Stomach smooth muscle (tissue), 2 donors: ENCODE data around the gene PPP1R13B.

Experiments
- H3K27ac ChIP-seq: one replicate; pipeline ENCODE4 v1.7.0; 2013; ENCODE audit warnings: mild to moderate bottlenecking, low read length, inconsistent platforms
- H3K27me3 ChIP-seq, 2 donors: one replicate each; pipeline ENCODE4 v1.7.0; 2013; ENCODE audit warnings: low read length in 2 of 2; ENCODE audit not compliant: insufficient read depth in 2 of 2, control insufficient read depth in 1 of 2
- H3K36me3 ChIP-seq, 2 donors: one replicate each; pipeline ENCODE4 v1.7.0; 2013; ENCODE audit warnings: low read length in 2 of 2; ENCODE audit not compliant: control insufficient read depth in 2 of 2, insufficient read depth in 2 of 2
- H3K4me1 ChIP-seq: one replicate; pipeline ENCODE4 v1.7.0; 2013; ENCODE audit warnings: low read length; ENCODE audit not compliant: control insufficient read depth, insufficient read depth
- H3K4me3 ChIP-seq, 2 donors: one replicate each; pipeline ENCODE4 v1.7.0; 2013; ENCODE audit warnings: low read length in 2 of 2
- H3K9ac ChIP-seq, 2 donors: one replicate each; pipeline ENCODE4 v1.7.0; 2013; ENCODE audit warnings: low read length in 2 of 2, mild to moderate bottlenecking in 1 of 2
- H3K9me3 ChIP-seq, 2 donors: one replicate each; pipeline ENCODE4 v1.7.0; 2013; ENCODE audit warnings: low read length in 2 of 2; ENCODE audit not compliant: control insufficient read depth in 2 of 2
- donor health status: healthy.
- donor health status: Pancreatic carcinoma.

Gene PPP1R13B

DNA sequence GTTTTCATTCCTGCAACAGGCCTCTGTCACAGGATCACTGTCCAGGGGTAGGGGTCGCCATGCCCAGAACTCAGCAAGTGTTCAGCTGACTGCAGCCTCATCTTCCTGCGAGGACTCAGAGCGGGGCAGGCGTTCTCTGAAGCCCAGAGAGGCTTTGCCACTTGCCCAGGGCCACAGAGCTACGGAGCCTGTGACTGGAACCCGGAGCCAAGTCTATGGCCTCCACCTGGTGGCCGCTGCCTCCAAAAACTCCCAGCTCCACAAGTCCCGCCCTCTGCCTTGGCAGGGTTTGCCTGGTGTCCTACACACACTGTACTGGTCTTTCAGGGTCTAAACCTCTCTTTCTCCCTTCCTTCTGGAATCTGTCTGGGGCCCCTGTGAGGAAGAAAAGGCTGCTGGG lies 8.7 kb upstream of the PPP1R13B start:
- Histone ChIP-seq H3K4me1 (no peaks in the 10 kb centered on the region), H3K27me3 (no peaks in the 10 kb centered on the region), H3K4me3 (no peak overlapping the region), H3K9ac (no peak overlapping the region), H3K9me3 (no peaks in the 10 kb centered on the region), H3K27ac (no peak overlapping the region), H3K36me3 (no peaks in the 10 kb centered on the region)

DNA sequence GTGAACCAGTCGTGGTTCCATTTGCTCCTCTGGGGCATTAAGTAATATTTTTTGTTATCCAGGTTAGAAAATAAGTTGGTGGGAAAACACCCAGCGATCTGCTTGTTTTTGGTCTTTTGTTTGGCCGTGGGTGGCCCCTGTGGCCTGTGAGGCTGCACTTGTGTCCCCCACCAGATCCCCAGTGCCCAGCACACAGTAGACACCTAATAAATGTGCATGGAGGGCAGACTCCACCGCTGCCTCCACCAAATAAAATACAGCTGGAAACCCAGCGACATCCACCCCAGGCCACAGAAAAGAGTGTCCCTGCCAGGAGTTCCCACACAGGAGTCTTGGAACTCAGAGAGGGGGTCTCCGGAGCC lies 8.3 kb upstream of the PPP1R13B start:
- no peak overlapping the region for H3K27ac ChIP-seq
- no peaks in the 10 kb centered on the region for H3K36me3 ChIP-seq
- H3K4me3 ChIP-seq: no peak overlapping the region
- no peaks in the 10 kb centered on the region for H3K27me3 ChIP-seq
- H3K9ac ChIP-seq: no peak overlapping the region
- H3K9me3 ChIP-seq: no peaks in the 10 kb centered on the region
- no peaks in the 10 kb centered on the region for H3K4me1 ChIP-seq

DNA sequence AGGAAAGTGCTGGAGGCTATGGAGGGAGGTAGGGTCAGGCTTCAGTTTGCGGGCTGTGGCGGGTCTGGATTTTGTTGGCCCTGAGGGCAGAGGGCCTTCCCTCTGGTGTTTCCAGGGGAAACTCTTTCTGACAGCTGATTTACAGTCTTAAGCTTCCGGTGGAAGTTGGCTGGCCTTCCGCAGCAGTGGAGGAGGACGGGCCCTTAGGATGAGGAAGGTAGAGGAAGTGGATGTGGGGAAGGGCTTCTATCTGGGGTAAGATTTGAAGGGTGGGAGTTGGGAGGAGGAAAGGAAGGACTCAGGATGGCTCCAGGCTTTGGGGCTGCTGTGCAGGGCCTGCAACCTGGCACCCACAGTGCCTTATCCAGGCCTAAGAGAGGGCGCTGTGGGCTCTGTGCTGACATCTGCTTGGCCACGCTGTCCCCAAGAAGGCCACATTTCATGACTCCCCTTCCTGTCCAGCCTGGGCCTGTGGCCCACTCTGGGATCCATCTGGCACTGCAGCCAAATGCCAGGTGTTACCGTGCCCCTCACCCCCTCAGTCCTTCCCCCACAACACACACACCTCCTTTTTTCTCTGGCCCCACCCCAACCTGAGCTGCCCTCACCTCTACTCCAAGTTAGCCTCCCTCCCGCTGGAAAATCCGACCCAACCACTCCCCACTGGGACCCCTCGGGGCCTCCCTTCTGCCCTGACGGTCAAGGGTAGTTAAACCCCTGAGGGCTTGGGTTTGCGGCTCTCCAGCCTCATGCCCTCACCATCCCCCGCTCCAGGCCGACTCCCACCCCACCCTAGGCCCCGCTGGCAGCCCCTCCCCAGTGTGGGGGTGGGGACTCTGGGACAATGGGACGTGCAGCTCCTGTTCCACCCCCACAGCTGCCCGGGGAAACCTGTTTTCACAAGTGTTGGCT lies 7.7 kb upstream of the PPP1R13B start:
- no peak overlapping the region for H3K27ac ChIP-seq
- H3K36me3 ChIP-seq: no peaks in the 10 kb centered on the region
- no peaks in the 10 kb centered on the region for H3K27me3 ChIP-seq
- H3K4me3 ChIP-seq: no peak overlapping the region
- H3K4me1 ChIP-seq: no peaks in the 10 kb centered on the region
- H3K9ac ChIP-seq: no peak overlapping the region
- no peaks in the 10 kb centered on the region for H3K9me3 ChIP-seq

DNA sequence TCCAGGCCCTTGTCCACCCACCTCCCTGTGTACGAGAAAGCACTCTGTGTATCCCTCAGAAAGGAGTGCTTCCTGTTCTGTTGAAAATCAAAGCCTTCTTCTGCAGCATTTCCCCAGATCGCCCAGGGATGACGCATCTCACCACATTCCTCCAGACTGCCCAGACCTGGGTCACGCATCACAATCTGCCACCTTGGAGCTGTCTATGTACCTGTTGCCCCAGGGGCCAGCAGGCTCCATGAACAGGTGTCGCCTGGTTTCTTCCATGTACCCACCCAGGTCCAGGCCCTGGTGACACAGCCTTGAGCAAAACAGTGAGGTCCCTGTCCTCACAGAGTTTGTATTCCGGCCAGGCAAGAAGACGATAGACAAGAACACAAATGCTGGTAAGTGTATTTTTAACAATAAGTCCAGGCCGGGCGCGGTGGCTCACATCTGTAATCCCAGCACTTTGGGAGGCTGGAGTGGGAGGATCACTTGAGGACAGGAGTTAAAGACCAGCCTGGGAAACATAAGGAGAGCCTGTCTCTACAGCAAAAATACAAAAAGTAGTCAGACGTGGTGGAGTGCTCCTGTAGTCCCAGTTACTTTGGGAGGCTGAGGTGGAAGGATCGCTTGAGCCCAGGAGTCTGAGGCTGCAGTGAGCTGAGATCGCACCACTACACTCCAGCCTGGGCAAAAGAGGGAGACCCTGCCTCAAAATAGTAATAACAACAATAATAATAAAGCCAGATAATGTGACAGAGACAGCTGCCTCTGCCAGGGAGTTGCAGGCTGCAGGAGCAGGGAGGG lies 6.8 kb upstream of the PPP1R13B start:
- H3K27ac ChIP-seq: no peak overlapping the region
- no peak overlapping the region for H3K4me3 ChIP-seq
- no peak overlapping the region for H3K9ac ChIP-seq

DNA sequence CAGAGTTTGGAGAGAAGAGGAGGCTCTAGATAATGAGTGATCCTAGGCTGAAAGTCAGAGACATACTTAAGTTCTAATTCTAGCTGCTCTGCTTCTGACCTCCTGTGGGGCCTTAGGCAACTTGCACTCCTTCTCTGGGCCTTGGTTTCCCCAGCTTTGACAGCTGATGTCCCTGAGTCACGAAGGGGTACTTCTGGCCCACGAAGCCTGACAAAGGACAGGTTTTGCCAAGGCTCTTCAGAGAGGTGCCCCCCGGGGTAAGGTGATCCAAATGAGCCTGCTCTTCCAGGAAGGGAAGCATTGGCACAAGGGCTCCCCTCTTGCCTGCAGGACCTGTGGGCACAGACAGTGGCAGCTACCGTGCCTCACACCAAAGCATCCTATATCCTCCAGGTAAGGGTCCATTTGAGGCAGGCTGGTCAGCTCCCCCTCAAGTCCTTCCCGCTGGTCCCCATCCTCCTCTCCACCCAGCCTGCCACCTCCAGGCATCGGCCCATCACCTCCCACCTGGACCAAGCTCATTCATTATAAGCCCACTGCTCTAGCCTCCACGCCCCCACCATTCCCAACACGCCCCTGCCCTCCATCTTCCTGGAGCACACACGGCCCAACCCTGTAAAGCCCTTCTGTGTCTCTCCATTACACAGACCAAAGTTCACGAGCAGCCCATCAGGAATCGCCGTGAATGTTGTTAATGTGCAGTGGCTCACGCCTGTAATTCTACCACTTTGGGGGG lies 1.9 kb upstream of the PPP1R13B start:
- Histone ChIP-seq H3K4me1 (peaks cover 15% of the 10 kb centered on the region), H3K9ac (no peak overlapping the region), H3K36me3 (no peaks in the 10 kb centered on the region), H3K27me3 (no peaks in the 10 kb centered on the region), H3K9me3 (no peaks in the 10 kb centered on the region), H3K27ac (peak overlapping the region; percentile 53), H3K4me3 (no peak overlapping the region)

More for the DNA sequence above, 6.8 kb upstream of the PPP1R13B start:
- Histone ChIP-seq H3K4me1 (no peaks in the 10 kb centered on the region), H3K9me3 (no peaks in the 10 kb centered on the region), H3K27me3 (no peaks in the 10 kb centered on the region), H3K36me3 (no peaks in the 10 kb centered on the region)

DNA sequence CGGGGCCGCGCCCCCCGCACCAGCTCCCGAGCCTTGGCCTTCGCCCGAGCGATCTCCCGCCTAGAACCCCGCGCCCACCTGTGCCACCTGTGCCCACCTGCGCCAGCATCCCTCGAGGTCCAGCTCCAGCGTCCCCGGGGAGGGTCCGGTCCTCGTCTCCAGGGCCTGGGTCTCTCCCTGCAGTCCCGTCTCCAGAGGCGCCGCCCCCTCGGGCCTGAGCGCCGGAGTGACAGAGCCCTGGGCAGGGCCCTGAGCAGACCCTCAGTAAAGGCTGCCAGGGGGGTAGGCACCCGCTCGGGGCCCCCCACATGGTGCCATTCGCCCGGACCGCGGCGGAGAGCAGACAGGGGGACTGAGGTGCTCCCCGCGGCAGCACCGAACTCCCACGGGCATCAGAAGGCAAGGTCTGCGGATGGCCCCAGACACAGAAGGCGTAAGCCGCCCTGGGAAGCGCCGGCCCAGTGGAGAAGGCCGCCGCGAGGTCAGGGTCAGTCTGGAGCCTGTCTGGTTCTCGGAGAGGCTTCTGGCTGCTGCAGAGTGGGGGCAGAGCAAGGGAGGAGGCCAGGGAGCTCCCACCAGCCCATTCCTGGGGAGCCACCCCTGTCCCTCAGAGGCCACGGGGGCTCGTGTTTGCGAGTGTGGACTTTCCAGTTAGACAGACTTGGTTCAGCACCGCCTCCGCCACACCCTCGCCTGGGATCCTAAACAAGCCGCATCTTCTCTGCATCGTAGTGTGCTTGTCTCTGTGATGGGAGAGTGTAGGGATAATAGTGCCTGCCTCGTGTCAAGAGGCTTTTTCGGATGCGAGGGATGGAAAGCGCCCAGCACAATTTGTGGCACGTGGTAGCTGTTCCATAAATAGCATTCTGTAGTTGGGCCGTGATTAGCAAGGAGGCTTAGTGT lies 1.1 kb upstream of the PPP1R13B start:
- H3K27me3 ChIP-seq: no peaks in the 10 kb centered on the region
- H3K27ac ChIP-seq: peak overlapping the region; percentile 53
- H3K4me3 ChIP-seq: peak overlapping the region; percentile 62 to 73
- H3K9me3 ChIP-seq: no peaks in the 10 kb centered on the region
- peaks cover 15% of the 10 kb centered on the region for H3K4me1 ChIP-seq
- H3K9ac ChIP-seq: peak overlapping the region; percentile 47 to 51
- H3K36me3 ChIP-seq: no peaks in the 10 kb centered on the region

DNA sequence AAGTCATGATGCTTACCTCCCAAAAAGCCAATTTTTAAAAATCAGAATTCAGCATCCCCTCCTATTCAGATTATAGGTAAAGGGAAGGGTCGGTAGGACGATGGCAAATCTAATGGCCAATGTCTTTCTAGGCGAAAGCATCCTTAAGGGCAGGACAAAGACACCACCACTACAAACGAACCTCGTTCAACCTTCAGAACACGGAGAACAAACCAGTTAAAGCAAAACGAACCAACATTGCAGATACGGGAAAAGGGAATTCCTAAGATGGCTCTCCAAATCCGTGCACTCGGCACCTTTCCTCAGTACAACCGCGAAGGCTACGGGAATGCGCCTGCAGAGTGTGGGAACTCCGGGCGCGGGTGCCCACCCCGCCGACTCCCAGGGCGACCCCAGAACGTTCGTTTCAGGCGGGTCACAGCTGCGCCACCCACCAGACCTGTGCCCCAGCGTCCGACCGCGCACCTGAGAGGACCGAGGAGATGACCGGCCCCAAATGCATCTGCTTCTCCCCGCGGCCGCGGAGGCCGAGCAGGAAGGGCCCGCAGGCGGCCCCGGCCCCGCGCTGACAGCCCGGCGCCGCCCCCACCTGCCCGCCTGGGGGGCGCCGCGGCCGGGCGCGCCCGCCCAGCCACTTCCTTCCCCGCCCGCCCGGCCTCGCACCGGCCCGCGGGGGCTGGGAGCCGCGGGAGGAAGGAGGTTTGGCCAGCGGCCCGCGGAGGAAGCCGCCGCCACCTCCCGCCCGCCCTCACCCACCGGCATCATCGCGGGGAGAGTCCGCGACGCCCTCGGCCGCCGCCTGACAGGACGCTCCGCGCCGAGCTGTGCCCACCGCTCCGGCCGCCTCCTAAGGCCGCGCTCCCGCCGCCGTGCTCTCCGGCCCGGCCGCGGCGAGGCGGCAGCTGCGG lies 578 bp downstream of the PPP1R13B start:
- H3K9me3 ChIP-seq: no peaks in the 10 kb centered on the region
- peak overlapping the region; percentile 55 to 83 for H3K4me3 ChIP-seq
- H3K4me1 ChIP-seq: peaks cover 15% of the 10 kb centered on the region
- H3K36me3 ChIP-seq: no peaks in the 10 kb centered on the region
- H3K27me3 ChIP-seq: no peaks in the 10 kb centered on the region
- H3K27ac ChIP-seq: no peak overlapping the region
- peak overlapping the region in 1 of 2 donors; percentile 55 for H3K9ac ChIP-seq

DNA sequence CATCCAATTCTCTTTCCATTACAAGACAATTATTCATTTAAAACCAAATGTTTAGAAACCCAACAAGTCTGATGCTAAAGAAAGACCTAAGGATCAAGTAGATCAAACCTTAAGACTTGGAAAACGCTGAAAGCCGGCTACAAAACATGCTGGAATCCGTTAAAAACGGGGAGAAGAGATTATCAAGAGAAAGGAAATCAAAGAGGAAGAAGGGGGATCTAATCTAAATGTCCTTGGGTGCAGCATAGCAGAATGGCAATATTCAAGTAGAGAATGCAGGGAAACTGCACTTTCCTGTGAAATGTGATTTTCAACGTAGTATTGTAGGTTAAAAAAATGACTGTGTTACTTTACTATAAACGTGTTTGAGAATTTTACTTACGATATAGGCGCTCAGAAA lies 1.3 kb downstream of the PPP1R13B start:
- H3K4me3 ChIP-seq: peak overlapping the region; percentile 55 to 83

DNA sequence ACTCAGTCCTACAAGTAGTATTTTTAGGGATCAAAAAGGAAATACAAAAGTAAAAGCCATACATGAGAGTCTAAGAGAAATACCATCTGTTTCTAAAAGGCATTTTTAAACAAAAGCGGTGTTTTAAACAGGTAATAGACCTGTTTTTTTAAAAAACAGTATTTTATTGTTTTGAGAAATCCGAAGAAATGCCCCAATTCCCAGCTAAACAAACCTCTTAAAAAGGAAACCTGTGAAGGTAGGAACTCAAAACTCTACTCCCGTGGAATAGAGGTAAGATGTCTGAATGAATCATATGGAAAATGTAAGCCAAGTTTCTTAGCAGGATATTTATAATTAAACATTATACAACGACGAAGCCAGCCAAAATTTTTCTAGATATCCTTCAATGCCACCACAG lies 2.0 kb downstream of the PPP1R13B start:
- Histone ChIP-seq H3K4me1 (peaks cover 15% of the 10 kb centered on the region), H3K27ac (no peak overlapping the region), H3K9ac (no peak overlapping the region), H3K36me3 (no peaks in the 10 kb centered on the region), H3K9me3 (no peaks in the 10 kb centered on the region), H3K4me3 (no peak overlapping the region), H3K27me3 (no peaks in the 10 kb centered on the region)

More for the DNA sequence above, 1.3 kb downstream of the PPP1R13B start:
- Histone ChIP-seq H3K27ac (no peak overlapping the region), H3K9ac (no peak overlapping the region), H3K27me3 (no peaks in the 10 kb centered on the region), H3K9me3 (no peaks in the 10 kb centered on the region), H3K4me1 (peaks cover 15% of the 10 kb centered on the region), H3K36me3 (no peaks in the 10 kb centered on the region)
